DND-41 (cell line): ENCODE data around the gene APOL5.

Experiments
- CTCF ChIP-seq: IDR thresholded peaks from 2 replicates; pipeline ENCODE4 v1.5.1; 2012; ENCODE audit warnings: borderline replicate concordance, low read length, moderate library complexity, mild to moderate bottlenecking; ENCODE audit not compliant: poor library complexity, severe bottlenecking; ENCODE audit errors: extremely low read depth
- EZH2 ChIP-seq: IDR thresholded peaks from 3 replicates; pipeline ENCODE4 v1.6.1; 2012; ENCODE audit warnings: borderline replicate concordance, low read depth, mild to moderate bottlenecking, moderate library complexity, low read length, inconsistent platforms; ENCODE audit not compliant: severe bottlenecking

- no peak for TF ChIP-seq CTCF
- no peak for TF ChIP-seq EZH2
These were observed 59.8 kb downstream of the APOL5 start for GRCh38 chr22:35777335-35777975.
